ENCODE measurements around the gene KRT75.

Gene KRT75

GRCh38 chr12:52419656-52420055 is 14.5 kb downstream of the KRT75 start:
- Histone ChIP-seq H3K36me3 (ENCODE audit: control insufficient read depth in 2 of 2, insufficient read depth in 1 of 2, low read length in 2 of 2) (no peaks in the 10 kb centered on the region), H3K9me3 (ENCODE audit: control insufficient read depth, insufficient read depth, low read depth, low read length) (no peaks in the 10 kb centered on the region), H3K4me1 (ENCODE audit: control insufficient read depth, insufficient read depth, low read length) (no peaks in the 10 kb centered on the region), H3K4me3 (ENCODE audit: low read depth, low read length) (no peak overlapping the region), H3K27ac (ENCODE audit: extremely low read depth, low read depth, low read length) (no peak overlapping the region)
- ChIA-PET CTCF (interaction anchor here (0.6 to 0.7 kb wide), 2 partner anchors 19 to 46 kb away, joined by 3 to 5 read pairs; no protein-coding TSS in a partner anchor), POLR2A (no interaction called here)
- no peak for TF ChIP-seq ZNF398 (tag by site-specific recombination; IDR thresholded peaks at IDR 0.05)
- TF ChIP-seq PATZ1 (tag by site-specific recombination; IDR thresholded peaks at IDR 0.05), result no peak
- TF ChIP-seq ZNF10 (tag by site-specific recombination; IDR thresholded peaks at IDR 0.05), result no peak
- TF ChIP-seq GLIS1 (tag by site-specific recombination; IDR thresholded peaks at IDR 0.05), result no peak
- no peak for TF ChIP-seq ZNF580 (tag by site-specific recombination; IDR thresholded peaks at IDR 0.05)

- H3K9me3 ChIP-seq (ENCODE audit: control insufficient read depth, insufficient read depth, low read depth, low read length), result no peaks in the 10 kb centered on the region
- no peaks in the 10 kb centered on the region for H3K4me1 ChIP-seq (ENCODE audit: control insufficient read depth, insufficient read depth, low read length)
- TF ChIP-seq ZNF239 (tag by site-specific recombination; IDR thresholded peaks at IDR 0.05), result no peak
- no peak for TF ChIP-seq ZFP37 (tag by site-specific recombination; IDR thresholded peaks at IDR 0.05)
- no peak for TF ChIP-seq ZNF302 (tag by site-specific recombination; IDR thresholded peaks at IDR 0.05; ENCODE audit: low read depth)
- no peak for TF ChIP-seq ZBTB7A (tag by site-specific recombination; IDR thresholded peaks at IDR 0.05; ENCODE audit: low read depth)
- no peak for TF ChIP-seq KLF16 (tag by site-specific recombination; IDR thresholded peaks at IDR 0.05)
- no peak for TF ChIP-seq ZBTB8A (tag by site-specific recombination; IDR thresholded peaks at IDR 0.05)
- TF ChIP-seq ZNF112 (tag by site-specific recombination; IDR thresholded peaks at IDR 0.05), result no peak
- TF ChIP-seq ZNF133 (tag by site-specific recombination; IDR thresholded peaks at IDR 0.05), result no peak
- TF ChIP-seq ZNF311 (tag by site-specific recombination; IDR thresholded peaks at IDR 0.05; ENCODE audit: borderline replicate concordance), result no peak
- TF ChIP-seq ZBTB20 (tag by site-specific recombination; IDR thresholded peaks at IDR 0.05), result no peak
- no peak for TF ChIP-seq BCL6B (tag by site-specific recombination; IDR thresholded peaks at IDR 0.05)
- TF ChIP-seq ZSCAN18 (tag by site-specific recombination; IDR thresholded peaks at IDR 0.05), result no peak
- no peak for TF ChIP-seq ZFP3 (tag by site-specific recombination; IDR thresholded peaks at IDR 0.05; ENCODE audit: low read depth)
- TF ChIP-seq ZNF624 (tag by site-specific recombination; IDR thresholded peaks at IDR 0.05), result no peak
- no peak for TF ChIP-seq KLF7 (tag by site-specific recombination; IDR thresholded peaks at IDR 0.05; ENCODE audit: borderline replicate concordance)
- H3K36me3 ChIP-seq (ENCODE audit: control insufficient read depth in 2 of 2, insufficient read depth in 1 of 2, low read length in 2 of 2), result no peaks in the 10 kb centered on the region
- ChIA-PET CTCF (interaction anchor here (1.0 kb wide), 1 partner anchor 23 kb away, joined by 4 read pairs; no protein-coding TSS in a partner anchor), POLR2A (no interaction called here)
- no peak overlapping the region for H3K27ac ChIP-seq (ENCODE audit: extremely low read depth, low read depth, low read length)
- H3K4me3 ChIP-seq (ENCODE audit: low read depth, low read length), result no peak overlapping the region
Observed at GRCh38 chr12:52418576-52419110, 15.5 kb downstream of the KRT75 start.

All from HEK293 (cell line).